Loucy (cell line): ENCODE data around the gene IRAK3.
"Not testable (repeated sequence)": the region's sequence is repeated elsewhere in the genome, so short reads cannot be mapped to it uniquely, and the experiment has no call there.

ENCODE experiments used
- H2AFZ ChIP-seq: fragments of 200-600 bp; sonication (generic); 2 replicates; pipeline ENCODE4 v1.6.0; 2016; ENCODE audit warnings: antibody characterized with exemption, mild to moderate bottlenecking, low read length, moderate library complexity
- H3F3A ChIP-seq: fragments of 200-600 bp; 2 replicates; pipeline ENCODE4 v1.6.0; 2016; ENCODE audit warnings: antibody characterized with exemption, low read depth, mild to moderate bottlenecking
- H3K27me3 ChIP-seq: fragments of 200-600 bp; sonication (generic); 2 replicates; pipeline ENCODE4 v1.6.1; 2014; ENCODE audit warnings: low read length, mild to moderate bottlenecking; ENCODE audit not compliant: insufficient read depth, poor library complexity, severe bottlenecking
- H3K36me3 ChIP-seq: fragments of 200-600 bp; sonication (generic); 2 replicates; pipeline ENCODE4 v1.6.1; 2016; ENCODE audit warnings: low read length; ENCODE audit not compliant: insufficient read depth
- H3K4me1 ChIP-seq: fragments of 200-600 bp; sonication (generic); 2 replicates; pipeline ENCODE4 v1.5.1; 2014; ENCODE audit warnings: low read length, mild to moderate bottlenecking; ENCODE audit not compliant: insufficient read depth, poor library complexity, severe bottlenecking
- H3K4me2 ChIP-seq: fragments of 200-600 bp; sonication (generic); 2 replicates; pipeline ENCODE4 v1.6.0; 2014; ENCODE audit warnings: antibody characterized with exemption, low read length, low read depth, mild to moderate bottlenecking; ENCODE audit not compliant: poor library complexity, severe bottlenecking
- H3K4me3 ChIP-seq: fragments of 200-600 bp; sonication (generic); 2 replicates; pipeline ENCODE4 v1.5.1; 2014; ENCODE audit warnings: low read length, mild to moderate bottlenecking, mixed read lengths; ENCODE audit not compliant: poor library complexity, severe bottlenecking
- H3K79me2 ChIP-seq: fragments of 200-600 bp; sonication (generic); 2 replicates; pipeline ENCODE4 v1.6.1; 2014; ENCODE audit warnings: low read length; ENCODE audit not compliant: insufficient read depth
- H3K9ac ChIP-seq: fragments of 200-600 bp; sonication (generic); 2 replicates; pipeline ENCODE4 v1.6.0; 2014; ENCODE audit warnings: mild to moderate bottlenecking, low read depth, low read length, moderate library complexity; ENCODE audit not compliant: poor library complexity, severe bottlenecking
- H3K9me2 ChIP-seq: fragments of 200-600 bp; sonication (generic); replicated peaks from 2 replicates; pipeline ENCODE4 v1.6.1; 2016; ENCODE audit warnings: low read depth, low read length, mixed read lengths
- H3K9me3 ChIP-seq: fragments of 200-600 bp; sonication (generic); 2 replicates; pipeline ENCODE4 v1.6.1; 2014; ENCODE audit warnings: mild to moderate bottlenecking, antibody characterized with exemption, low read length, low read depth; ENCODE audit not compliant: insufficient read depth
- H4K20me1 ChIP-seq: fragments of 200-600 bp; sonication (generic); 2 replicates; pipeline ENCODE4 v1.6.0; 2014; ENCODE audit warnings: antibody characterized with exemption, low read length, mild to moderate bottlenecking; ENCODE audit not compliant: insufficient read depth, poor library complexity, severe bottlenecking
- TF ChIP-seq, protein P1 (sequence below): fragments of 200-600 bp; sonication (generic); conservative IDR thresholded peaks from 2 replicates; pipeline ENCODE4 v1.5.1; 2014; ENCODE audit warnings: mild to moderate bottlenecking, antibody characterized with exemption, low read length

IRAK3 gene

DNA sequence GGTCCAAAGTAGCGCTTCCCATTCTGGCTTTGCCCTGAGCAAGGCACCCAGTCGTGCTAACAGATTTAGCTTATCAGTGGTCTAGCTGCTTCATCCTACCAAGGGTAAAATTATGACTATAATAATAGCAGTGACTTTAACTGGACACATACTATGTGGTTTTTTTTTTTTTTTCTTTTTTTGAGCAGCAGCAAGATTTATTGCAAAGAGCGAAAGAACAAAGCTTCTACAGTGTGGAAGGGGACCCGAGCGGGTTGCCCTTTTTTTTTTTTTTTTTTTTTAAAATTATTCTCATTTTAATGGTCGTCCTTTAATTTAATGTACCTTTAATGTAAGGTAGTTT lies 113.8 kb downstream of the IRAK3 start:
- H4K20me1 ChIP-seq, result peaks cover 6% of the 10 kb centered on the region
- peak overlapping the region; percentile 72 for H3K9ac ChIP-seq
- TF ChIP-seq, protein P1, sequence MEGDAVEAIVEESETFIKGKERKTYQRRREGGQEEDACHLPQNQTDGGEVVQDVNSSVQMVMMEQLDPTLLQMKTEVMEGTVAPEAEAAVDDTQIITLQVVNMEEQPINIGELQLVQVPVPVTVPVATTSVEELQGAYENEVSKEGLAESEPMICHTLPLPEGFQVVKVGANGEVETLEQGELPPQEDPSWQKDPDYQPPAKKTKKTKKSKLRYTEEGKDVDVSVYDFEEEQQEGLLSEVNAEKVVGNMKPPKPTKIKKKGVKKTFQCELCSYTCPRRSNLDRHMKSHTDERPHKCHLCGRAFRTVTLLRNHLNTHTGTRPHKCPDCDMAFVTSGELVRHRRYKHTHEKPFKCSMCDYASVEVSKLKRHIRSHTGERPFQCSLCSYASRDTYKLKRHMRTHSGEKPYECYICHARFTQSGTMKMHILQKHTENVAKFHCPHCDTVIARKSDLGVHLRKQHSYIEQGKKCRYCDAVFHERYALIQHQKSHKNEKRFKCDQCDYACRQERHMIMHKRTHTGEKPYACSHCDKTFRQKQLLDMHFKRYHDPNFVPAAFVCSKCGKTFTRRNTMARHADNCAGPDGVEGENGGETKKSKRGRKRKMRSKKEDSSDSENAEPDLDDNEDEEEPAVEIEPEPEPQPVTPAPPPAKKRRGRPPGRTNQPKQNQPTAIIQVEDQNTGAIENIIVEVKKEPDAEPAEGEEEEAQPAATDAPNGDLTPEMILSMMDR, result no peak
- no peaks in the 10 kb centered on the region for H3K36me3 ChIP-seq
- H3K9me2 ChIP-seq, result no peaks in the 10 kb centered on the region
- peak overlapping the region; percentile 92 for H3K4me2 ChIP-seq
- H3K27me3 ChIP-seq, result no peaks in the 10 kb centered on the region
- peaks cover 29% of the 10 kb centered on the region for H3K4me1 ChIP-seq
- no peaks in the 10 kb centered on the region for H3F3A ChIP-seq
- H2AFZ ChIP-seq, result peak overlapping the region; percentile 91
- H3K4me3 ChIP-seq, result peak overlapping the region; percentile 95
- H3K79me2 ChIP-seq, result peaks cover 41% of the 10 kb centered on the region
- H3K9me3 ChIP-seq, result no peaks in the 10 kb centered on the region

DNA sequence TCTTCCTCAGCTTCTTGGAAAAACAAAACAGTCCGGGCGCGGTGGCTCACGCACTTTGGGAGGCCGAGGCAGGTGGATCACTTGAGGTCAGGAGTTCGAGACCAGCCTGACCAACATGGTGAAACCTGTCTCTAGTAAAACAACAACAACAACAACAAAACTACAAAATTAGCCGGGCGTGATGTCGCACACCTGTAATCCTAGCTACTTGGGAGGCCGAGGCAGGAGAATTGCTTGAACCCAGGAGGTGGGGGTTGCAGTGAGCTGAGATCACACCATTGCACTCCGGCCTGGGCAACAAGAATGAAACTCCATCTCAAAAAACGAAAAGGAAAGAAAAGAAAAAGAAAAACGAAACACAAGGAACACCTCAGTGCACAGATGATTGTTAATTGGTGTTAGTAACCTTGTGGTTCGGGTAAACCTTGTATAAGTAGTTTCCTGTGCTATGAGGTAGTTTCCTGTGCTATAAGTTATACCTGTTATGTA lies 114.3 kb downstream of the IRAK3 start:
- H3F3A ChIP-seq, H4K20me1 ChIP-seq, H3K36me3 ChIP-seq, H3K9me2 ChIP-seq, H3K27me3 ChIP-seq, H3K9me3 ChIP-seq, H2AFZ ChIP-seq: not testable (repeated sequence)
- peak overlapping the region; percentile 72 for H3K9ac ChIP-seq
- peaks cover 29% of the 10 kb centered on the region for H3K4me1 ChIP-seq
- peak overlapping the region; percentile 95 for H3K4me3 ChIP-seq
- H3K79me2 ChIP-seq, result peaks cover 41% of the 10 kb centered on the region
- H3K4me2 ChIP-seq, result peak overlapping the region; percentile 92
